GM18505 (cell line): ENCODE data around the gene CMTM4.
"Not testable (repeated sequence)": the region's sequence is repeated elsewhere in the genome, so short reads cannot be mapped to it uniquely, and the experiment has no call there.

Source experiments
- ATAC-seq: cut with Tn5 transposase; IDR thresholded peaks from one replicate; pipeline ENCODE4 v1.9.1; 2021; ENCODE audit not compliant: unreplicated experiment
- POLR2A ChIP-seq: IDR thresholded peaks from 4 replicates; pipeline ENCODE4 v1.6.1; 2011; ENCODE audit warnings: borderline replicate concordance; ENCODE audit not compliant: insufficient read depth, insufficient read length; ENCODE audit errors: extremely low read depth

The CMTM4 gene

DNA sequence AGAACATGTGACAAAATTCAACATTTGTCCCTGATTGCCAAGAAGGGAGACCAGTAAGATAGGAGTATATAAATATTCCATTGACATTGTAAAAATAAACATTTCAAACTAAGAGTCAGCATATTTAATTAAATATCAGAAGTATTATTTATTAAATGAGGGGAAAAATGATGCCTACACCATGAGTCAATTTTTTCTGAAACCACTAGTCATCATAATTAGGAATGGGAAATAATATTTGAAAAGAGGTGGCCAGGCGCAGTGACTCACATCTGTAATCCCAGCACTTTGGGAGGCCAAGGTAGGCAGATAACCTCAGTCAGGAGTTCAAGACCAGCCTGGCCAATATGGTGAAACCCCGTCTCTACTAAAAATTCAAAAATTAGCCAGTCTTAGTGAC, 128.2 kb downstream of the CMTM4 start:
- TF ChIP-seq POLR2A = no peak
- no peak for ATAC-seq

DNA sequence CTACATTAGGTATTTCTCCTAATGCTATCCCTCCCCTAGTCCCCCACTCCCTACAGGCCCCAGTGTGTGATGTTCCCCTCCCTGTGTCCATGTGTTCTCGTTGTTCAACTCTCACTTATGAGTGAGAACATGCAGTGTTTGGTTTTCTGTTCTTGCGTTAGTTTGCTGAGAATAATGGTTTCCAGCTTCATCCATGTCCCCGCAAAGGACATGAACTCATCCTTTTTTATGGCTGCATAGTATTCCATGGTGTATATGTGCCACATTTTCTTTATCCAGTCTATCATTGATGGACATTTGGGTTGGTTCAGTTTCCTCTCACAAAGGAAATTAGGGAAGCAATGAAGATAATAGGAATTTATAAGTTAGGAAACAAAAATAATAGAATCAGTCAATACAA, 129.3 kb downstream of the CMTM4 start:
- not testable (repeated sequence) for ATAC-seq

DNA sequence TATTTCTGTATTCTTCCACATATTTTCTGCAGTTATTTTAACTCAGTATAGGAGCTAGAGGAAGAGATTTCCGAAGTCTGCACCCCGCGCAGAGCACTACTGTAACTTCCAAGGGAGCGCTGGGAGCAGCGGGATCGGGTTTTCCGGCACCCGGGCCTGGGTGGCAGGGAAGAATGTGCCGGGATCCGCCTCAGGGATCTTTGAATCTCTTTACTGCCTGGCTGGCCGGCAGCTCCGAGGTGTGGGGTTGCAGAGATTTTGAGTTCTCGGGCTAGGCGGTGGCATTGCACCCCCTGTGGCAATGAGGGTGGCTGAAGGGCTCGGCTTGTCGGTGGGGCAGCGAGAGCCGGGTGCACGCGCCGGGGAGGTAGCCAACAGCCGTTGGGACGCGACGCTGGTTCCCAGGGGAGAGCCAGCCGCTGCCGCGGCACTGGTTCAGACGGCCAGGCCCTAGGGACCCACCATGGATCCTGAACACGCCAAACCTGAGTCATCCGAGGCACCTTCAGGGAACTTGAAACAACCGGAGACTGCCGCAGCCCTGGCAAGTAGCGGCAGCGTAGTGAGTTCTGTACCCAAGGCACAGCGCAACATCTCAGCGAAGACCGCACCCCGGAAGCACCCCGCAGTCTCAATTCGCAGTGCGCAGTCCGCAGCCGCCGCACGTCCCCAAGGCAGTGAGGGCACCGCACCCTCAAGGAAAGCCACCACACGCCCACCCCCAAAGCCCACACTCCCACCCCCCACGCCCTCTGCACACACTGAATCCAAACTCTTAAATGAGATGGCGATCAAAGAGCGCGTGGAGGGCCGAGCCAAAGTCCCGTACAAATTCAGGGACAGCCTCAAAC, 130.3 kb downstream of the CMTM4 start, which contains the start of gene CMTM1:
CMTM1 (plus strand) TSS at position 389 of the 851 bp plus-strand sequence; CDS start at position 464, 75 bp downstream.
- ATAC-seq = no peak

More for the DNA sequence above, 130.3 kb downstream of the CMTM4 start, which contains the start of gene CMTM1:
- no peak for TF ChIP-seq POLR2A
